ENCODE results near the gene ZDHHC13. TPM values are rescaled to one million over a fixed set of nuclear protein-coding genes. Genes with fewer than 3 reads are reported as not detected.

ZDHHC13 gene
- total RNA-seq, 1 donor from 2014 or later, result 23.4 TPM

- H3K27ac Mint-ChIP-seq, result no peak overlapping the region
Observed at GRCh38 chr11:19199048-19199447, 82.1 kb downstream of the ZDHHC13 start.

GRCh38 chr11:19199771-19200170 is 82.8 kb downstream of the ZDHHC13 start:
- no peak overlapping the region for H3K27ac Mint-ChIP-seq

More at GRCh38 chr11:19199048-19199447, 82.1 kb downstream of the ZDHHC13 start:
- TF ChIP-seq, protein P1, sequence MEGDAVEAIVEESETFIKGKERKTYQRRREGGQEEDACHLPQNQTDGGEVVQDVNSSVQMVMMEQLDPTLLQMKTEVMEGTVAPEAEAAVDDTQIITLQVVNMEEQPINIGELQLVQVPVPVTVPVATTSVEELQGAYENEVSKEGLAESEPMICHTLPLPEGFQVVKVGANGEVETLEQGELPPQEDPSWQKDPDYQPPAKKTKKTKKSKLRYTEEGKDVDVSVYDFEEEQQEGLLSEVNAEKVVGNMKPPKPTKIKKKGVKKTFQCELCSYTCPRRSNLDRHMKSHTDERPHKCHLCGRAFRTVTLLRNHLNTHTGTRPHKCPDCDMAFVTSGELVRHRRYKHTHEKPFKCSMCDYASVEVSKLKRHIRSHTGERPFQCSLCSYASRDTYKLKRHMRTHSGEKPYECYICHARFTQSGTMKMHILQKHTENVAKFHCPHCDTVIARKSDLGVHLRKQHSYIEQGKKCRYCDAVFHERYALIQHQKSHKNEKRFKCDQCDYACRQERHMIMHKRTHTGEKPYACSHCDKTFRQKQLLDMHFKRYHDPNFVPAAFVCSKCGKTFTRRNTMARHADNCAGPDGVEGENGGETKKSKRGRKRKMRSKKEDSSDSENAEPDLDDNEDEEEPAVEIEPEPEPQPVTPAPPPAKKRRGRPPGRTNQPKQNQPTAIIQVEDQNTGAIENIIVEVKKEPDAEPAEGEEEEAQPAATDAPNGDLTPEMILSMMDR (IDR thresholded peaks at IDR 0.05; ENCODE audit: unreplicated experiment), result no peak
- Mint-ChIP-seq H3K4me1 (ENCODE audit: low read depth) (peaks cover 13% of the 10 kb centered on the region), H3K36me3 (ENCODE audit: insufficient read depth) (no peaks in the 10 kb centered on the region), H3K27me3 (no peaks in the 10 kb centered on the region), H3K9me3 (ENCODE audit: low read depth) (no peaks in the 10 kb centered on the region), H3K4me3 (ENCODE audit: low read depth) (no peak overlapping the region)
- DNase-seq (ENCODE audit: low spot score, unreplicated experiment), result no peak

GRCh38 chr11:19200410-19201201 is 83.6 kb downstream of the ZDHHC13 start:
- Mint-ChIP-seq H3K4me3 (ENCODE audit: low read depth) (no peak overlapping the region), H3K36me3 (ENCODE audit: insufficient read depth) (no peaks in the 10 kb centered on the region), H3K27me3 (no peaks in the 10 kb centered on the region), H3K9me3 (ENCODE audit: low read depth) (no peaks in the 10 kb centered on the region), H3K4me1 (ENCODE audit: low read depth) (peaks cover 13% of the 10 kb centered on the region), H3K27ac (no peak overlapping the region)
- TF ChIP-seq, protein P1 (IDR thresholded peaks at IDR 0.05; ENCODE audit: unreplicated experiment), result no peak
- DNase-seq (ENCODE audit: low spot score, unreplicated experiment), result no peak

More at GRCh38 chr11:19199771-19200170, 82.8 kb downstream of the ZDHHC13 start:
- Mint-ChIP-seq H3K4me3 (ENCODE audit: low read depth) (no peak overlapping the region), H3K36me3 (ENCODE audit: insufficient read depth) (no peaks in the 10 kb centered on the region), H3K27me3 (no peaks in the 10 kb centered on the region), H3K9me3 (ENCODE audit: low read depth) (no peaks in the 10 kb centered on the region), H3K4me1 (ENCODE audit: low read depth) (peaks cover 13% of the 10 kb centered on the region)
- TF ChIP-seq, protein P1 (IDR thresholded peaks at IDR 0.05; ENCODE audit: unreplicated experiment), result no peak
- no peak for DNase-seq (ENCODE audit: low spot score, unreplicated experiment)

DNA sequence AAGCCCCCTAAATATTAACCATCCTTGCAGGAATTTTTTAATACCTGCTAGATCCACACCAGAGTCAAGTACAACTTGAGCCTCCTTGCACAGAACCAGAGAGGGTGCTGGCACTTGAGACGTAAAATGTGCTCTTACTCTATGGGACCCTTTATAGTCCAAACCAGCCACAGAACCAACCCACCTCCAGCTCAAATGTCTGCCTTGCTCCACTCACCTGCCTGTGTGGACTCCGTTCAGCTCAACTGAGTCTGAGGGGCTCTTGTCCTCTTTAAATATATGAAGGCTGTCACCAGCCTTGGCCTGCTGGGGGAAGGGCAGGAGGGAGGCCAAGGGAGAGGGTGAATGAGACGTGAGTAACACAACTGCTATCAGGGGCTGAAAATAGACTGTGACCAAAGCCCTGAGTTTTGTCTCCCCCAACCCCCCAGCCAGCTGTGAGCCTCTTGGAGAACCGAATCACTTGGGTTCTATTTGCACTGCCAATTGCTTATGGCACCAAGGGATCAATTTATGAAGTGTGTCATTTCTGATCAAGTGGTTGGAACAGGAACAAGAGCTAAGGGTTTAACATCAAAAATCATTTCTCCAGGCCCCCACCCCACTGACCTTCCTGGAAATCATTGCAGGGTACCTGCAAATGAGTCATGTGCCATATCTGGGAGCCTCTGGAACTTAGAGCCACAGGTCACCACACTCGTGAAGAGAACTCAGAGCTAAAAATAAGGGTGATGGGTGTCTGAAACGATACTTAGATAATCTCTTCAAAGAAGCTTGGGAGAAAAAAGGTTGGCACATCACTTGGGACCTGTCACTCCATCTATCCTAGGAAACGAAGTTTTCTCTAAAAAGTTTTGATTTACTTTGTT is 85.0 kb downstream of the ZDHHC13 start, which contains the start of gene CSRP3:
CSRP3 (minus strand) TSS at position 247 of the 869 bp plus-strand sequence. CDS start 9,535 bp downstream, outside the sequence.
- Mint-ChIP-seq H3K27me3 (peaks cover 3% of the 10 kb centered on the region), H3K9me3 (ENCODE audit: low read depth) (no peaks in the 10 kb centered on the region), H3K4me3 (ENCODE audit: low read depth) (no peak within 1 kb of the TSS), H3K4me1 (ENCODE audit: low read depth) (peaks cover 13% of the 10 kb centered on the region), H3K36me3 (ENCODE audit: insufficient read depth) (no peaks in the 10 kb centered on the region), H3K27ac (no peak within 1 kb of the TSS)
- no peak for DNase-seq (ENCODE audit: low spot score, unreplicated experiment)
- TF ChIP-seq, protein P1 (IDR thresholded peaks at IDR 0.05; ENCODE audit: unreplicated experiment), result no peak

DNA sequence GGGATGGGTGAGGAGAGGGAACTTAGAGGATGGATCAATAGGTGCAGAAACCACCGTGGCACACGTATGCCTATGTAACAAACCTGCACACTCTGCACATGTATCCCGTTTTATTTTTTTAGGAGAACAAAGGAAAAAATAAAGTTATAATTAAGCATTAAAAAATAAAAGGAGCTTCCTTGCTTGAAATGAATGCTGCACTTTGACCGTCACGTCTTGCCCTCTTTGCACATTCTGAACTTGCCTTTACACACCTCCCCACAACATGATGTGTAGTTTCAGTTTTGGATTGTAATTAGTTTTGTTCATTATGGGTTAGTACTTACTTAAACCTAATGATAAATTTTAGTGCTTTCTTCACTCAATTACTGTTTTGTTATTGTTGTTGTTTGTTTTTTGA is 87.9 kb downstream of the ZDHHC13 start:
- no peak overlapping the region for H3K4me3 Mint-ChIP-seq (ENCODE audit: low read depth)
- no peak overlapping the region for H3K27ac Mint-ChIP-seq
- H3K27me3 Mint-ChIP-seq, result peaks cover 23% of the 10 kb centered on the region
- H3K4me1 Mint-ChIP-seq (ENCODE audit: low read depth), result peaks cover 10% of the 10 kb centered on the region
- H3K9me3 Mint-ChIP-seq (ENCODE audit: low read depth), result no peaks in the 10 kb centered on the region
- H3K36me3 Mint-ChIP-seq (ENCODE audit: insufficient read depth), result no peaks in the 10 kb centered on the region
- TF ChIP-seq, protein P1 (IDR thresholded peaks at IDR 0.05; ENCODE audit: unreplicated experiment), result no peak
- no peak for DNase-seq (ENCODE audit: low spot score, unreplicated experiment)

Measured in progenitor cell of endocrine pancreas (in vitro differentiated cells).